NCI-H146 treated with DMSO at 0.1 percent for 48 hours (cell line): Measurements from ENCODE around the gene MND1.
"Not testable (repeated sequence)": the region's sequence is repeated elsewhere in the genome, so short reads cannot be mapped to it uniquely, and the experiment has no call there.

Experiments
- DNase-seq: peaks from one replicate; lab custom pipeline; 2025; ENCODE audit not compliant: unreplicated experiment; lab: John Stamatoyannopoulos, UW

The MND1 gene

GRCh38 chr4:153401501-153401900 lies 57.0 kb downstream of the MND1 start:
- no peak for DNase-seq

DNA sequence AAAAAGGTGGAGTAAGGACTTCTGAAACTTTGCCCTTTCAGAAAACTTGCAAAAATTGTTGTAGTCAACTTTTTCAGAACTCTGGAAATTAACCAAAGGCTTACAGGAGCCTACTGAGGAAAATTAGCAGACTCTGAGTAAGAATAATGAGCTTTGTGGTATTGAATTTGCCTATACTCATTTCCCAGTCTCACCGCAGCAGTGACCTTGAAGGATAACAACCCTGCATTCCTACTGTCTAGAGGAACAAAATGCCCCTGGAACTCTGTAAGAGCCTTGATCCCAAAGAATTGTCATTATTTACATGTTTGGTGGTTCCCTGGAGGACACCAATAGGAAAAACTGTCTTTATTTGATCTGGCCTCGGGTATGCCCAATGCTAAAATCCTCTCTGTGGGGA lies 57.9 kb downstream of the MND1 start:
- DNase-seq = no peak

DNA sequence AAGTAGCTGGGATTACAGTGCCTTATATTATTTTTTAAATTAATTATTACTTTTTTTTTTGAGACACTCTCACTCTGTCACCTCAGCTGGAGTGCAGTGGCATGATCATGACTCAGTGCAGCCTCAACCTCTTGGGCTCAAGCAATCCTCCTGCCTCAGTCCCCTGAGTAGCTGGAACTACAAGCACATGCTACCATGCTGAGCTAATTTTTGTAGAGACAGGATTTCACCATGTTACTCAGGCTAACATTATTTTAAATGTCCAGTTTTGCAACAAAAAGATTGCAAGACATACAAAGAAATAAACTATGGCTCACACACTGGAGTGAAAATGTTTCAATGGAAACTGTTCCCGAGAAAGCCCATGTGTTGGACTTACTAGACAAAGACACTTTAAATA lies 59.2 kb downstream of the MND1 start:
- DNase-seq = no peak

DNA sequence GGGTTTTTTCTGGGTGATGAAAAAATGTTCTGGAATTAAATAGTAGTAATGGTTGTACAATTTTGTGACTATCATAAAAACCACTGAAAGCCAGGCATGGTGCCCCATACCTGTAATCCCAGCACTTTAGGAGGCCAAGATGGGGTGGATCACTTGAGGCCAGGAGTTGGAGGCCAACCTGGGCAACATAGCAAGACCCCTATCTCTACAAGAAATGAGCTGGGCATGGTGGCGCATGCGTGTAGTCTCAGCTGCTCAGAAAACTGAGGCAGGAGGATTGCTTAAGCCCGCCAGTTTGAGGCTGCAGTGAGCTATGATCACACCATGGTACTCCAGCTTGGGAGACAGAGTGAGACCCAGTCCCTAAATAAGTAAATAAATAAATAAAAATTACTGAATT lies 63.4 kb downstream of the MND1 start:
- DNase-seq = no peak

GRCh38 chr4:153408932-153409331 lies 64.4 kb downstream of the MND1 start:
- DNase-seq = no peak

DNA sequence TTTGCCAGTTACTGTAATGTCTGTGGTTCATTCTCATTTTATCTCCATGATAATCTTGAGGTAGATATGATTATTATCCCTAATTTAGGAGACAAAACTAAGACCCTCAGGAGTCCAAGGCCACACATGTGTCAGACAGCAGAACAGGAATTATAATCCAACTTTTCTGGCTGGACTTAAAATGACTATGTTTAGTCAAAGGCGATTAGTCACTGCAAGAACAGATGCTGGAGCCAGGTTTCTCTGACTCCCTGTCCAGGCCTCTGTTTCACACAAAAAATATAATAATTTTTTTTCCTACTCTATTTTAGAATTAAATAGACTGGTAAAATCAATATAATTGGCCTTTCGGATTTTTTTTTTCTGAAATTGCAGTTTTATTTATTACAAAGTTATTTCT lies 64.9 kb downstream of the MND1 start:
- DNase-seq = no peak

DNA sequence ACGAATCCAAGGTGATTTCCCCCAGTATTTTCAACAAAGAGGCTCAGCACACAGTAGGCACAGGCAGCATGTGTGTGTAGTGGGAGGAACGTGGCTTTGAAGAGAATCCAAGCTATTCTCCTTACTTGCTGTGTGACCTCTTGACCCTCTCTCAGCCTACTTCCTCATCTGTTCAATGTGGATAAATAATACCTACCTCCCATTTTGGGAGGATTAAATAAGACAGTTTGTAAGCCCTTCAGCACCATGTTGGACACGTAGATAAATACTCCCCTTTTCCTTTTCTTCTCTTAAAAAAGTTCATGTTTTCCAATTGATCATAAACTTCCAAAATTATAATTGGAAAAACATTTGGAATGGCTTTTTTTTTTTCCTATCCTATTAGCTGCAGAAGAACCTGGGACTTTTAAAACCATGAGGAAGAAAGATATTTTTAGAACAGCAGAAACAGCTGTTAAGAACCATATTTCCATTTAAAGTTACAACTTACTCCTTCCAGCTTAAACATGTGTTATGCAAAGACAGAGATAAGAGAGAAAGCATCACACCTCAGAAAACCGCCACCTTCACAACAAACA lies 65.5 kb downstream of the MND1 start:
- DNase-seq = no peak

- DNase-seq = no peak
Observed at GRCh38 chr4:153413842-153414241, 69.4 kb downstream of the MND1 start.

DNA sequence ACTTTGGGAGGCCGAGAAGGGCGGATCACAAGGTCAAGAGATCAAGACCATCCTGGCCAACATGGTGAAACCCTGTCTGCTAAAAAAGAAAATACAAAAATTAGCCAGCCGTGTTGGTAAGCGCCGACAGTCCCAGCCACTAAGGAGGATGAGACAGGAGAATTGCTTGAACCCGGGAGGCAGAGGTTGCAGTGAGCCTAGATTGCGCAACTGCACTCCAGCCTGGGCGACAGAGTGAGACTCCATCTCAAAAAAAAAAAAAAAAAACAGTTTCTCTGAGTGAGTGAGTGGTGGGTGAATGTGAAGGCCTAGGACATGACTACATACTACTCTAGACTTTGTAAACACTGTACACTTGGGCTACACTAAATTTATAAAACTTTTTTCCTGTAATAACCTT lies 72.0 kb downstream of the MND1 start:
- not testable (repeated sequence) for DNase-seq

GRCh38 chr4:153418121-153418520 lies 73.6 kb downstream of the MND1 start:
- DNase-seq = no peak

DNA sequence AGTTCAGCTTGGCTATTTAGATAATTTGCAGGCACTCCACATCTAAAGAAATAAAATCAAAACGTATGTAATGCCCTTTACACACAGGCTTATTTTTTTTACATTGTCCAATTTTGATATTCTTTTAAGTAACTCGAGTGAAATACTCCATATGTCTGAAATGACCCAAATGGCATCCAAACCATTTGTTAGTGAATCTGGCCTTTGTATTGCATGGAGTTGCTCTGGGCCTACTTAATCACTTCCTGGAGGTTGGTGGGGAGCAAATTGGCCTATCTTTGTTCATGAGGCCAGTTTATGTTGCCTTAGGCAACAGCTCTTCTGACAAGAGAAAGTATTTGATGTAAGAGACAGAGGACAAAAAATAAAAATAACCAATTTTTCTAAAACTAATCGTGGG lies 74.1 kb downstream of the MND1 start:
- peak; percentile 48 for DNase-seq

DNA sequence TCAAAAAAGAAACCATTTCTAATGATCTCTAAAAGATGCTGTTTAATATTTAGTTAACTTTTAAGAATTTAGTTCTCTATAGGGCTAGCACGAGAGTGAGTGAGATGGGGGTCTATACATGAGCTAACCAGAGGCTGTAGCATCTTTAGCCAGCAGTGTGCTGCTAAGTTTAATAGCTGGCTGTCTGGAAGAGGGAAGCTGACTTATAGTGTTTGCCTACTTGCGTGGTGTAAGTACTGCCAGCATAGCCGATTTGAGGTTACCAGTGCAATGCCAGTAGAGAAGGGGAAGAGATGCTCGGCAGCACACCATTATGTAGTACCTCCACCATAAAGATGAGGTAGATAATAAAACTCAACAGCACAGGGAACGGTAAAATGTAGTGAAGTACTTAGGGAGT lies 74.5 kb downstream of the MND1 start:
- no peak for DNase-seq

- DNase-seq = no peak
Observed at GRCh38 chr4:153419673-153420278, 75.3 kb downstream of the MND1 start.

GRCh38 chr4:153420361-153420760 lies 75.9 kb downstream of the MND1 start:
- DNase-seq = no peak

DNA sequence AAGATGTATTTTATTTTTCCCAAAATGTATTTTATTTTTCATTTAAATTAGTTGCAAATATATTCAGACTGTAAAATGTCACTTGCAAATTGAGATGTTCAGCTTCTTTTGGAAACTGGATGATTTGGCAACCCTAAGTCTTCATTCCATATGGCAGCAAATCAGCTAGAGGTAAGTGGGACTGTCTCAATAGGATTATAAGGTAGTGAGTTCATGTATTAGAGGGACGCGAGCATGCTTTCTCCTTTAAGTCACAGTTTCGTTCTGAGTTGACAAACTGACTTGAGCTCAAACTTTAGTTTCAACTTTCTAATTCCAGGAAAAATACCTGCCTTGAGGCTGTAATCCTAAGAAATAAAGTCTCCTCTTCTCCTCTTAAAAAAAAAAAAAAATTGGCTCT lies 77.5 kb downstream of the MND1 start:
- no peak for DNase-seq

GRCh38 chr4:153426207-153426885 lies 81.9 kb downstream of the MND1 start:
- DNase-seq = no peak

GRCh38 chr4:153427363-153428071 lies 83.0 kb downstream of the MND1 start:
- DNase-seq = no peak

GRCh38 chr4:153428941-153429475 lies 84.5 kb downstream of the MND1 start:
- DNase-seq = no peak

GRCh38 chr4:153432965-153433753 lies 88.7 kb downstream of the MND1 start:
- peak; percentile 1 for DNase-seq

GRCh38 chr4:153433754-153434105 lies 89.2 kb downstream of the MND1 start:
- DNase-seq = no peak

GRCh38 chr4:153434190-153434589 lies 89.7 kb downstream of the MND1 start:
- DNase-seq = no peak
